Measurements from ENCODE around the gene IFT43.

The IFT43 gene

GRCh38 chr14:76112889-76113624 lies 127.5 kb downstream of the IFT43 start:
- no peak for TF ChIP-seq CTCF (conservative IDR thresholded peaks at IDR 0.05; ENCODE audit: low read depth, low read length)
- no peak overlapping the region for H3K4me3 ChIP-seq (ENCODE audit: low read depth, low read length)
- no peak for DNase-seq (ENCODE audit: low read depth)

GRCh38 chr14:76113691-76114090 lies 128.1 kb downstream of the IFT43 start:
- TF ChIP-seq CTCF (conservative IDR thresholded peaks at IDR 0.05; ENCODE audit: low read depth, low read length) = no peak
- DNase-seq (ENCODE audit: low read depth) = no peak
- H3K4me3 ChIP-seq (ENCODE audit: low read depth, low read length) = no peak overlapping the region

GRCh38 chr14:76115010-76115422 lies 129.5 kb downstream of the IFT43 start:
- no peak for DNase-seq (ENCODE audit: low read depth)
- TF ChIP-seq CTCF (conservative IDR thresholded peaks at IDR 0.05; ENCODE audit: low read depth, low read length) = no peak

GRCh38 chr14:76117789-76118484 lies 132.4 kb downstream of the IFT43 start:
- TF ChIP-seq CTCF (conservative IDR thresholded peaks at IDR 0.05; ENCODE audit: low read depth, low read length) = no peak
- no peak overlapping the region for H3K4me3 ChIP-seq (ENCODE audit: low read depth, low read length)
- no peak for DNase-seq (ENCODE audit: low read depth)

More at GRCh38 chr14:76115010-76115422, 129.5 kb downstream of the IFT43 start:
- H3K4me3 ChIP-seq (ENCODE audit: low read depth, low read length) = no peak overlapping the region

GRCh38 chr14:76118594-76118993 lies 133.0 kb downstream of the IFT43 start:
- TF ChIP-seq CTCF (conservative IDR thresholded peaks at IDR 0.05; ENCODE audit: low read depth, low read length) = no peak
- no peak overlapping the region for H3K4me3 ChIP-seq (ENCODE audit: low read depth, low read length)
- no peak for DNase-seq (ENCODE audit: low read depth)

GRCh38 chr14:76121089-76121748 lies 135.7 kb downstream of the IFT43 start:
- no peak overlapping the region for H3K4me3 ChIP-seq (ENCODE audit: low read depth, low read length)
- TF ChIP-seq CTCF (conservative IDR thresholded peaks at IDR 0.05; ENCODE audit: low read depth, low read length) = no peak
- no peak for DNase-seq (ENCODE audit: low read depth)
